ENCODE data around the gene RHOA.

DNA sequence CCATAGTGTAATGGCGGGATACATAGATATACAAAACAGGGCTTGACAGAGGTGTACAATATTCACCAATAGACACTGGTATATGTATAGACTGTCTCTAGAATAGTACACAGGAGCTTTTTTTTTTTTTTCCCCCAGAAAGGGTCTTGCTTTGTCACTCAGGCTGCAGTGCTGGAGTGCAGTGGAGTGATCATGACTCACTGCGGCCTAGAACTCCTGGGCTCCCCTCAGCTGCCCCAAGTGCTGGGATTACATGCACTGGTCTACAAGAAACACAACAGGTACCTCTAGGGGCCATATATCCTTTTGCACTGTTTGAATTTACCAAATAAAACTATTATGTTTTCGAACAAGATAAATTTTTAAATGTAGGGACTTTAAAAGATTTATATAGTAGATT, 12.3 kb downstream of the RHOA start:
- TF ChIP-seq, protein P1, sequence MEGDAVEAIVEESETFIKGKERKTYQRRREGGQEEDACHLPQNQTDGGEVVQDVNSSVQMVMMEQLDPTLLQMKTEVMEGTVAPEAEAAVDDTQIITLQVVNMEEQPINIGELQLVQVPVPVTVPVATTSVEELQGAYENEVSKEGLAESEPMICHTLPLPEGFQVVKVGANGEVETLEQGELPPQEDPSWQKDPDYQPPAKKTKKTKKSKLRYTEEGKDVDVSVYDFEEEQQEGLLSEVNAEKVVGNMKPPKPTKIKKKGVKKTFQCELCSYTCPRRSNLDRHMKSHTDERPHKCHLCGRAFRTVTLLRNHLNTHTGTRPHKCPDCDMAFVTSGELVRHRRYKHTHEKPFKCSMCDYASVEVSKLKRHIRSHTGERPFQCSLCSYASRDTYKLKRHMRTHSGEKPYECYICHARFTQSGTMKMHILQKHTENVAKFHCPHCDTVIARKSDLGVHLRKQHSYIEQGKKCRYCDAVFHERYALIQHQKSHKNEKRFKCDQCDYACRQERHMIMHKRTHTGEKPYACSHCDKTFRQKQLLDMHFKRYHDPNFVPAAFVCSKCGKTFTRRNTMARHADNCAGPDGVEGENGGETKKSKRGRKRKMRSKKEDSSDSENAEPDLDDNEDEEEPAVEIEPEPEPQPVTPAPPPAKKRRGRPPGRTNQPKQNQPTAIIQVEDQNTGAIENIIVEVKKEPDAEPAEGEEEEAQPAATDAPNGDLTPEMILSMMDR (IDR thresholded peaks at IDR 0.05 in 4 of 5, conservative IDR thresholded peaks at IDR 0.05 in 1 of 5): no peak
- TF ChIP-seq POLR2A (IDR thresholded peaks at IDR 0.05): no peak

Data from gastrocnemius medialis (tissue), 4 donors.